Endothelial cell of umbilical vein (primary cell): ENCODE data around the gene CFTR. TPM values are rescaled to one million over a fixed set of nuclear protein-coding genes. Genes with fewer than 3 reads are reported as not detected.

Experiments
- BruUV-seq: library from RNA; stranded (reverse); fragments of 400-500 nt; replicated peaks from 2 replicates; lab custom pipeline; 2021; lab: Mats Ljungman, UMichigan
- CTCF ChIA-PET: fragments of 300-600, 350-600 bp; sonication (Branson Sonifier 250); formaldehyde crosslinking; loops from one replicate; lab custom pipeline; 2021; ENCODE audit warnings: antibody characterized with exemption, inconsistent platforms; lab: Charles Lee
- POLR2A ChIA-PET: fragments of 300-600, 350-600 bp; sonication (Branson Sonifier 250); formaldehyde crosslinking; loops from one replicate; lab custom pipeline; 2021; ENCODE audit warnings: antibody characterized with exemption, inconsistent platforms; lab: Charles Lee
- DNase-seq: peaks from one replicate; pipeline ENCODE4 v3.0.0-alpha.2; 2011; ENCODE audit warnings: low read depth, low spot score
- FAIRE-seq: peaks from 2 replicates; lab custom pipeline; 2011; peaks lifted over from hg19 to GRCh38; lab: Jason Lieb, UNC
- H2AFZ ChIP-seq: 2 replicates; pipeline ENCODE4 v1.6.0; 2012; ENCODE audit warnings: low read depth, low read length, control low read depth, inconsistent platforms
- H3K27ac ChIP-seq: 2 replicates; pipeline ENCODE4 v1.5.1; 2011; ENCODE audit warnings: low read depth, mild to moderate bottlenecking, control low read depth, low read length, moderate library complexity; ENCODE audit not compliant: insufficient read depth
- H3K27me3 ChIP-seq, 2 experiments: 2 replicates each; pipeline versions ENCODE4 v1.6.0 to v1.6.1; 2011; ENCODE audit warnings: low read length in 2 of 2, mixed read lengths in 1 of 2; ENCODE audit not compliant: control insufficient read depth in 2 of 2, insufficient read depth in 2 of 2
- H3K36me3 ChIP-seq, 2 experiments: 2 replicates in 1 of 2; 3 replicates in 1 of 2; pipeline ENCODE4 v1.5.1; 2011; ENCODE audit warnings: low read length in 2 of 2, mild to moderate bottlenecking in 1 of 2, moderate library complexity in 1 of 2; ENCODE audit not compliant: control insufficient read depth in 2 of 2, insufficient read depth in 2 of 2; ENCODE audit errors: extremely low read depth in 1 of 2
- H3K4me1 ChIP-seq: 3 replicates; pipeline ENCODE4 v1.5.1; 2011; ENCODE audit warnings: mild to moderate bottlenecking, low read length; ENCODE audit not compliant: control insufficient read depth, insufficient read depth; ENCODE audit errors: extremely low read depth
- H3K4me2 ChIP-seq: 2 replicates; pipeline ENCODE4 v1.6.1; 2011; ENCODE audit warnings: low read length, control low read depth, mixed read lengths; ENCODE audit not compliant: insufficient read depth
- H3K4me3 ChIP-seq, 3 experiments: fragments of 200-600 bp in 1 of 3; sonication (generic), shearing (Covaris generic) in 1 of 3; replicated peaks in 1 of 3; 2 replicates each; pipeline ENCODE4 v1.5.1; 2011 to 2016; ENCODE audit warnings: control low read depth in 3 of 3, low read length in 3 of 3, mild to moderate bottlenecking in 2 of 3, inconsistent platforms in 1 of 3, low read depth in 1 of 3, moderate library complexity in 1 of 3; ENCODE audit not compliant: insufficient read depth in 1 of 3
- H3K79me2 ChIP-seq: 2 replicates; pipeline ENCODE4 v1.6.0; 2012; ENCODE audit warnings: low read length, inconsistent platforms; ENCODE audit not compliant: control insufficient read depth, insufficient read depth
- H3K9ac ChIP-seq: replicated peaks from 2 replicates; pipeline ENCODE3; 2011; ENCODE audit warnings: low read length, control low read depth; ENCODE audit not compliant: insufficient read depth; ENCODE audit errors: extremely low read depth
- H3K9me1 ChIP-seq: replicated peaks from 3 replicates; pipeline ENCODE4 v1.6.0; 2011; ENCODE audit warnings: mild to moderate bottlenecking, low read length; ENCODE audit not compliant: control insufficient read depth, insufficient read depth; ENCODE audit errors: extremely low read depth
- H3K9me3 ChIP-seq: replicated peaks from 2 replicates; pipeline ENCODE4 v1.5.1; 2012; ENCODE audit warnings: low read length, inconsistent platforms; ENCODE audit not compliant: control insufficient read depth, insufficient read depth
- H4K20me1 ChIP-seq: replicated peaks from 2 replicates; pipeline ENCODE3; 2011; ENCODE audit warnings: mild to moderate bottlenecking, low read length; ENCODE audit not compliant: control insufficient read depth, insufficient read depth; ENCODE audit errors: extremely low read depth
- EZH2 ChIP-seq: IDR thresholded peaks from 2 replicates; pipeline ENCODE4 v1.6.1; 2012; ENCODE audit warnings: borderline replicate concordance, low read depth, mild to moderate bottlenecking, moderate library complexity, low read length, inconsistent platforms; ENCODE audit not compliant: severe bottlenecking
- FOS ChIP-seq: IDR thresholded peaks from 2 replicates; pipeline ENCODE4 v1.6.1; 2011; ENCODE audit warnings: mild to moderate bottlenecking, low read length, moderate library complexity, borderline replicate concordance; ENCODE audit not compliant: insufficient read depth
- GATA2 ChIP-seq: IDR thresholded peaks from 2 replicates; pipeline ENCODE4 v1.7.0; 2011; ENCODE audit warnings: low read depth, mild to moderate bottlenecking, moderate library complexity, mixed read lengths, low read length; ENCODE audit not compliant: insufficient read length, insufficient read depth
- JUN ChIP-seq: IDR thresholded peaks from 2 replicates; pipeline ENCODE4 v1.6.1; 2011; ENCODE audit warnings: borderline replicate concordance, low read depth; ENCODE audit not compliant: insufficient read length, insufficient read depth
- MAX ChIP-seq: IDR thresholded peaks from 2 replicates; pipeline ENCODE4 v1.6.1; 2011; ENCODE audit not compliant: insufficient read depth, insufficient read length
- POLR2AphosphoS5 ChIP-seq: IDR thresholded peaks from 2 replicates; pipeline ENCODE4 v1.6.1; 2012; ENCODE audit warnings: low read depth, mild to moderate bottlenecking, control low read depth, low read length, moderate library complexity; ENCODE audit not compliant: insufficient read depth
- dilution Hi-C: fragments of 300-500 bp; cut with MboI; formaldehyde crosslinking; loops from one replicate; pipeline ENCODE4 v1.15.0; 2019; ENCODE audit warnings: low sequenced_read_pairs; ENCODE audit not compliant: extremely low pct_ligation_motif_present
- intact Hi-C: fragments of 100-400 bp; cut with micrococcal nuclease; formaldehyde crosslinking; loops from one replicate; pipeline ENCODE4 v1.10.0; 2022
- polyA plus RNA-seq, 4 experiments: library from polyadenylated mRNA; depleted of rRNA in 3 of 4; stranded (reverse) in 3 of 4; unstranded in 1 of 4; fragments of >200 nt; gene quantifications; 2 replicates each; pipeline versions ENCODE4 v1.2.1 to v1.2.3, GENCODE V29; 2011 to 2012; ENCODE audit warnings: missing spikeins in 1 of 4
- total RNA-seq: library from RNA; stranded (reverse); gene quantifications from 2 replicates; pipeline ENCODE4 v1.2.3, GENCODE V29; 2021
- TF ChIP-seq, protein P1 (sequence below), 2 donors: IDR thresholded peaks; 1 replicate in 1 of 2; 2 replicates in 1 of 2; pipeline ENCODE4 v1.5.1; 2011; ENCODE audit warnings: low read length in 2 of 2, mild to moderate bottlenecking in 2 of 2, moderate library complexity in 2 of 2, control low read depth in 1 of 2, inconsistent platforms in 1 of 2, low read depth in 1 of 2; ENCODE audit not compliant: insufficient read depth in 1 of 2; ENCODE audit errors: extremely low read depth in 1 of 2

CFTR gene
- total and polyA plus RNA-seq, 2 donors (not counting 3 experiments of a cell fraction or from before 2014, with no cell fraction given), result 0.03 TPM; not detected in 1

DNA sequence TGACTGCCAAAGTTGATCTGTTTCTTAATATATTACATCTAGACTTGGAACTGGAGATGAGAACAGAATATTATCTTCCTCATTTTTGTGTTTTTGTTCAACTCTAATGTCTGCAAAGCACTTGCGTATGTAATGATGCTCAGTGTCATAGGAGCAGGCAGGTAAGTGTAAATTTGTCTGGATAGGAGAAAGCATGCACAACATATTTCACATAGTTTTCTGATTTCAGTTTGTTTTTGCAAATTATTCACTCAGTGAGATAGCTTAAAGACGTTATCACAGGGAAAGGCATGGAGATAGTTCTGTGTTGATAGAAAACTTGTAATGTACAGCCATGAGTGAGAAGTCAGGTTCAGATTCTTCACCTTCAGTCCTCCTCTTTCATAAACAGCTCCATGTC is 84.8 kb downstream of the CFTR start:
- Histone ChIP-seq H2AFZ (no peak overlapping the region), H3K79me2 (no peaks in the 10 kb centered on the region), H3K4me2 (no peak overlapping the region), H3K27ac (no peak overlapping the region), H3K9ac (no peak overlapping the region), H4K20me1 (no peaks in the 10 kb centered on the region), H3K9me1 (no peaks in the 10 kb centered on the region), H3K36me3 (no peaks in the 10 kb centered on the region), H3K9me3 (no peaks in the 10 kb centered on the region), H3K4me3 (no peak overlapping the region), H3K4me1 (no peaks in the 10 kb centered on the region), H3K27me3 (no peaks in the 10 kb centered on the region)
- ChIA-PET CTCF (no interaction called here), POLR2A (no interaction called here)
- dilution Hi-C loops, result no loop called here
- TF ChIP-seq FOS, result no peak
- TF ChIP-seq JUN, result no peak
- no peak for TF ChIP-seq MAX
- no peak for TF ChIP-seq EZH2
- TF ChIP-seq GATA2, result no peak
- TF ChIP-seq, protein P1, sequence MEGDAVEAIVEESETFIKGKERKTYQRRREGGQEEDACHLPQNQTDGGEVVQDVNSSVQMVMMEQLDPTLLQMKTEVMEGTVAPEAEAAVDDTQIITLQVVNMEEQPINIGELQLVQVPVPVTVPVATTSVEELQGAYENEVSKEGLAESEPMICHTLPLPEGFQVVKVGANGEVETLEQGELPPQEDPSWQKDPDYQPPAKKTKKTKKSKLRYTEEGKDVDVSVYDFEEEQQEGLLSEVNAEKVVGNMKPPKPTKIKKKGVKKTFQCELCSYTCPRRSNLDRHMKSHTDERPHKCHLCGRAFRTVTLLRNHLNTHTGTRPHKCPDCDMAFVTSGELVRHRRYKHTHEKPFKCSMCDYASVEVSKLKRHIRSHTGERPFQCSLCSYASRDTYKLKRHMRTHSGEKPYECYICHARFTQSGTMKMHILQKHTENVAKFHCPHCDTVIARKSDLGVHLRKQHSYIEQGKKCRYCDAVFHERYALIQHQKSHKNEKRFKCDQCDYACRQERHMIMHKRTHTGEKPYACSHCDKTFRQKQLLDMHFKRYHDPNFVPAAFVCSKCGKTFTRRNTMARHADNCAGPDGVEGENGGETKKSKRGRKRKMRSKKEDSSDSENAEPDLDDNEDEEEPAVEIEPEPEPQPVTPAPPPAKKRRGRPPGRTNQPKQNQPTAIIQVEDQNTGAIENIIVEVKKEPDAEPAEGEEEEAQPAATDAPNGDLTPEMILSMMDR (IDR thresholded peaks at IDR 0.05; ENCODE audit: extremely low read depth in 1 of 2, insufficient read depth in 1 of 2, low read depth in 1 of 2, low read length in 2 of 2), result no peak
- TF ChIP-seq POLR2AphosphoS5, result no peak
- intact Hi-C loops, result no loop called here
- FAIRE-seq (no peak), DNase-seq (no peak)
- no TSS peak for BruUV-seq
